Bronchial epithelial cell (primary cell): ENCODE measurements around the gene FKBP15. TPM values are rescaled to one million over a fixed set of nuclear protein-coding genes. Genes with fewer than 3 reads are reported as not detected.

ENCODE experiments used
- DNase-seq: peaks from one replicate; pipeline ENCODE4 v3.0.0-alpha.2; 2010; ENCODE audit warnings: low read depth
- FAIRE-seq: peaks from 2 replicates; lab custom pipeline; 2011; peaks lifted over from hg19 to GRCh38; lab: Jason Lieb, UNC
- H3K27me3 ChIP-seq: 2 replicates; pipeline ENCODE4 v1.5.1; 2011; ENCODE audit warnings: low read length; ENCODE audit not compliant: control insufficient read depth, insufficient read depth
- H3K36me3 ChIP-seq: 2 replicates; pipeline ENCODE4 v1.5.1; 2011; ENCODE audit warnings: low read length; ENCODE audit not compliant: control insufficient read depth, insufficient read depth
- H3K4me3 ChIP-seq: 2 replicates; pipeline ENCODE4 v1.5.1; 2011; ENCODE audit warnings: mild to moderate bottlenecking, low read depth, low read length, control low read depth
- total RNA-seq: library from RNA; depleted of rRNA; stranded (reverse); fragments of >200 nt; gene quantifications from 2 replicates; pipeline ENCODE4 v1.2.1, GENCODE V29; 2014
- TF ChIP-seq, protein P1 (sequence below): IDR thresholded peaks from 2 replicates; pipeline ENCODE4 v1.5.1; 2011; ENCODE audit warnings: mild to moderate bottlenecking, moderate library complexity, low read length, control low read depth, inconsistent platforms; ENCODE audit not compliant: insufficient read depth, severe bottlenecking

FKBP15 gene
- total RNA-seq, 1 donor from 2014 or later = 11.1 TPM

DNA sequence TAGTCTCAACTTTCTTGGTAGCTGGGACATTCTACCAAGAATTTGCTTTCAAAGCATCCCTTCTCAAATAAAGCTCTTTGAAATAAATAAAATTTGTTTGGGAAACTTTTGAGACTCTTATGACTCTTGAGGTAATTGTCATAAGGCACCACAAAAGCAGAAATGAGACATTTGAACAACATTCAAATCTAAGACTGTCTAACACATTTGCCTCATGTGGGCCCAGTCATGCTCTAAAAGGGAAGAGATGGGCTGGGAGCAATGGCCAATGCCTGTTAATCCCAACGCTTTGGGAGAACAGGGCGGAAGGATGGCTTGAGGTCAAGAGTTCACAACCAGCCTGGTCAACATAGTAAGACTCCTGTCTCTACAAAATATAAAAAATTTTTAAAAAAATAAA, 43.8 kb downstream of the FKBP15 start:
- H3K36me3 ChIP-seq = peaks cover 25% of the 10 kb centered on the region
- H3K4me3 ChIP-seq = no peak overlapping the region
- TF ChIP-seq, protein P1, sequence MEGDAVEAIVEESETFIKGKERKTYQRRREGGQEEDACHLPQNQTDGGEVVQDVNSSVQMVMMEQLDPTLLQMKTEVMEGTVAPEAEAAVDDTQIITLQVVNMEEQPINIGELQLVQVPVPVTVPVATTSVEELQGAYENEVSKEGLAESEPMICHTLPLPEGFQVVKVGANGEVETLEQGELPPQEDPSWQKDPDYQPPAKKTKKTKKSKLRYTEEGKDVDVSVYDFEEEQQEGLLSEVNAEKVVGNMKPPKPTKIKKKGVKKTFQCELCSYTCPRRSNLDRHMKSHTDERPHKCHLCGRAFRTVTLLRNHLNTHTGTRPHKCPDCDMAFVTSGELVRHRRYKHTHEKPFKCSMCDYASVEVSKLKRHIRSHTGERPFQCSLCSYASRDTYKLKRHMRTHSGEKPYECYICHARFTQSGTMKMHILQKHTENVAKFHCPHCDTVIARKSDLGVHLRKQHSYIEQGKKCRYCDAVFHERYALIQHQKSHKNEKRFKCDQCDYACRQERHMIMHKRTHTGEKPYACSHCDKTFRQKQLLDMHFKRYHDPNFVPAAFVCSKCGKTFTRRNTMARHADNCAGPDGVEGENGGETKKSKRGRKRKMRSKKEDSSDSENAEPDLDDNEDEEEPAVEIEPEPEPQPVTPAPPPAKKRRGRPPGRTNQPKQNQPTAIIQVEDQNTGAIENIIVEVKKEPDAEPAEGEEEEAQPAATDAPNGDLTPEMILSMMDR = no peak
- FAIRE-seq = no peak
- no peaks in the 10 kb centered on the region for H3K27me3 ChIP-seq
- no peak for DNase-seq

DNA sequence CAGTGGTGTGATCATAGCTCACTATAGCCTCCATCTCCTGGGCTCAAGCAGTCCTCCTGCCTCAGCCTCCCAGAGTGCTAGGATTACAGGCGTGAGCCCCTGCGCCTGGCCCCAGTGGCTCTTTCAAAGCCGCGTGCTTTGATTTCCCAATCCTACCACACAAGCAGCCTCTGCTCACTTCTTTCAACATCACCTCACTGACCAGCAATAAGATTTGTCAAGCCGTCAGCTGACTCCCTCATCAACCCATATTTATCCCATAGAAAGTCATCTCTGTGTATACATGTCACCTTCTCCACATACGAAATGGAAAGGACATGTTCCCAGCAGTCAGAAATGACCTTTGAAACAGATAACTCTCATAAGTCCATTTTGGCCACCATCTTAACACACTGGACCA, 44.3 kb downstream of the FKBP15 start:
- no peak for FAIRE-seq

DNA sequence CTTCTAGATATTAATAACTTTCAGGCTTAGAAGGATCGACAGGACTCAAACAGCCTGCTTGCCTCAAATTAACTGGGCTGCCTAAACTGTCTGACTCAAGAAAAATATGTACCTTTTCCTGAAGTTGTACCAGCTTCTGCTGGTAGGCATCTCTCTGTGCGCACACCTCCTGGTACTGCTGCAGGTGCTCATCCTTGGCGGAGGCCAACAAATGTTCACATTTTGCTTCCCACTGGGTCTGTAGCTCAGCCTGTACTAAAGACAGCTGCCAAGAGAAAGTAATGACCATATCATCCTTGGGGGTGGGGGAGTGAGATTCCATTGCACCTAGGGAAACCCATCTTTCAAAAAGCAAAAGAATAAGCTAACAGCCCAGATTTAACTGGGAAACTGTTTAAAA, 47.7 kb downstream of the FKBP15 start:
- TF ChIP-seq, protein P1 = no peak
- peaks cover 25% of the 10 kb centered on the region for H3K36me3 ChIP-seq
- H3K4me3 ChIP-seq = no peak overlapping the region
- no peaks in the 10 kb centered on the region for H3K27me3 ChIP-seq
- no peak for DNase-seq
- FAIRE-seq = no peak

More for the DNA sequence above, 44.3 kb downstream of the FKBP15 start:
- TF ChIP-seq, protein P1 = no peak
- Histone ChIP-seq H3K36me3 (peaks cover 22% of the 10 kb centered on the region), H3K4me3 (no peak overlapping the region), H3K27me3 (no peaks in the 10 kb centered on the region)
- no peak for DNase-seq

DNA sequence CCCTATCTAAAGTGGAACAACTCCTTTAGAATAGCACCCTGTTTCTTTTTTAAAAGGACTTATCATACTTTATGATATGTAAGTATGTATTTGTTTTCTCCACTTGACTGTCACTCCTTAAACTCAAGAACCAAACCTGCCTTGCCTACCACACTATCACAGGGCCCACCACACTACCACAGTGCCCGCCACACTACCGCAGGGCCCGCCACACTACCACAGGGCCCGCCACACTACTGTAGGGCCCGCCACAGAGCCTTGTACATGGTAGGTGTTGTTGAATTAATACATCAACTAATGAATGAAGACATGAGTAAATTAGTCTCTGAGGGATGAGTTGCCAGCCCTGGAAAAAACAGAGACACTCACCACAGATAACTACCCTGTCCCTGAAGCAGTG, 52.3 kb downstream of the FKBP15 start:
- TF ChIP-seq, protein P1 = no peak
- FAIRE-seq (no peak), DNase-seq (no peak)
- Histone ChIP-seq H3K4me3 (no peak overlapping the region), H3K27me3 (no peaks in the 10 kb centered on the region), H3K36me3 (peaks cover 36% of the 10 kb centered on the region)

DNA sequence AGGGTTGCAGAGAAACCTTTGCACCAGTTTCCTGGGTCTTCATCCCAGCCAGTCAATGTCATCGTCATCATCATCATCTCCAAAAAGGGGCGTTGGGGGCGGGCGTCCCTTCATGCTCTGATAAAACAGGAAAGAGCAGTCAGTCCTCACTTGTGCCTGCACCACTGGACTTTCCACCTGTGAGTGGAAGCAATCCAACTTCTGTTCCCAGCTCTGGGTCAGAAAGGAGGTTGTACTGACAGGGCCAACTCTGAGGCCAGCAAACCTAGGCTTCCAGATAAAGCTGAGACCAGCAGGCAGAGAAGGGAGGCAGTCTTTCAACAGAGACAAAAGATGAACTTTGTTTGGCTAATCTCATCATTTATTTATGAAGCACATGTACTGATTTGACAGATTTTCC, 55.0 kb downstream of the FKBP15 start:
- Histone ChIP-seq H3K36me3 (peaks cover 46% of the 10 kb centered on the region), H3K4me3 (no peak overlapping the region), H3K27me3 (no peaks in the 10 kb centered on the region)
- TF ChIP-seq, protein P1 = no peak
- DNase-seq (no peak), FAIRE-seq (no peak)
